Activated T-helper 2 cell treated with anti-CD3 and anti-CD28 coated beads, Interferon-gamma antibody, Interleukin-2, Interleukin-4, amounts not matched to agents 10 μg/mL and 5 μg/mL and 100 μg/mL, durations not matched to agents 14 hours and 24 hours and 36 hours (primary cell): ENCODE results near the gene TJP3. TPM values are rescaled to one million over a fixed set of nuclear protein-coding genes. Genes with fewer than 3 reads are reported as not detected.

ENCODE experiments used
- DNase-seq: peaks from one replicate; pipeline ENCODE4 v3.0.0; 2021; ENCODE audit warnings: low spot score
- H3K27ac Mint-ChIP-seq: one replicate; pipeline ENCODE4 v1.8.0; 2021; ENCODE audit warnings: mixed read lengths
- H3K27me3 Mint-ChIP-seq: one replicate; pipeline ENCODE4 v1.8.0; 2021; ENCODE audit warnings: low read depth, mixed read lengths
- H3K36me3 Mint-ChIP-seq: one replicate; pipeline ENCODE4 v1.8.0; 2021; ENCODE audit warnings: low read depth, mixed read lengths
- H3K4me1 Mint-ChIP-seq: one replicate; pipeline ENCODE4 v1.8.0; 2021; ENCODE audit warnings: low read depth, mixed read lengths
- H3K4me3 Mint-ChIP-seq: one replicate; pipeline ENCODE4 v1.8.0; 2021; ENCODE audit warnings: low read depth, mild to moderate bottlenecking, moderate library complexity, mixed read lengths
- H3K9me3 Mint-ChIP-seq: one replicate; pipeline ENCODE4 v1.8.0; 2021; ENCODE audit warnings: mixed read lengths
- intact Hi-C: fragments of 100-400 bp; cut with micrococcal nuclease; formaldehyde crosslinking; loops from one replicate; pipeline ENCODE4 v1.15.1; 2023
- total RNA-seq: library from RNA; stranded (reverse); gene quantifications from 2 replicates; pipeline ENCODE4 v1.2.3, GENCODE V29; 2022

Gene TJP3
- total RNA-seq, 1 donor from 2014 or later: 0.41 TPM

DNA sequence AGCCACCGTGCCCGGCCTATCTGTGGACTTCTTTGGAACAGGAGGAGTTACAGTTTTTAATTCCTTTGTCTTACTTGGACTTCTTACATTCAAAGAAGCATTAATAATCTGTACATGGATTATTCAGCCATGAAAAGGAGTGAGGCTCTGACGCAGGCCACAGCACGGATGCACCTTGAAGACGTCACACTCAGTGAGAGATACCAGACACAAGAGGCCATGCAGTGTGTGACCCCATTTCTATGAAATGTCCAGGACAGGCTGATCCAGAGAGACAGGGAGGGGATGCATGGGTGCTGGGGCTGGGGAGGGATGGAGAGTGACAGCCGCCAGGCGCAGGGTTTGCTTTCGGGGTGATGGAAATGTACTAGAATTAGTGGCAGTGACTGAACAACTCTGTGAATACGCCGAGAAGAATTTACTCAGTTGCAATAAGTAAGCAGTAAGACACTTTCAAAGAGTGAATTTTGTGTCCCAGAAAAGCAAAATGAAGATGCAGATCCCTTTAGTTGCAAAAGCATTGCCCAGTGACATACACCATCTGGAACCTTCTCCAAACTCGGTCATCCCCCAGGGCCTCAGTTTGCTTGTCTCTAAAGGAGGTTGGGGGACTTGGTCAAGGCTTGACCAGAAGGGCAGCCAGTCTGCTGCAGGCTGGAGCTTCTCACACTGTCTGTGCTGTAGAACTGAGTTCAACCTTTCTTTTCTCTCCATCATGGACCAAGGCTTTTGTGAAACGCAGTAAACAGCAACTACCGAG, 33.2 kb upstream of the TJP3 start:
- intact Hi-C loops: no loop called here
- Mint-ChIP-seq H3K27me3 (no peaks in the 10 kb centered on the region), H3K27ac (no peak overlapping the region), H3K4me3 (no peak overlapping the region), H3K36me3 (no peaks in the 10 kb centered on the region), H3K9me3 (no peaks in the 10 kb centered on the region), H3K4me1 (peaks cover 6% of the 10 kb centered on the region)
- no peak for DNase-seq

DNA sequence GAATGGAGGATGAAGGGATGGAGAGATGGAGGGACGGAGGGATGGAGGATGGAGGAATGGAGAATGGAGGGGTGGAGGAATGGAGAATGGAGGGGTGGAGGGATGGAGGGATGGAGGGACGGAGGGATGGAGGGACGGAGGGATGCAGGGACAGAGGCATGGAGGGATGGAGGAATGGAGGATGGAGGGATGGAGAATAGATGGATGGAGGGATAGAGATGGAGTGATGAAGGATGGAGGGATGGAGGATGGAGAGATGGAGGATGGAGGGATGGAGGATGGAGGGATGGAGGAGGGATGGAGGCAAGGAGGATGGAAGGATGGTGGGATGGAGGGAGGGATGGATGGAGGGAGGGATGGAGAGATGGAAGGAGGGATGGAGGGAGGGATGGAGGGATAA, 30.0 kb upstream of the TJP3 start:
- no peak for DNase-seq
- Mint-ChIP-seq H3K9me3 (no peaks in the 10 kb centered on the region), H3K27me3 (no peaks in the 10 kb centered on the region), H3K4me3 (no peak overlapping the region), H3K27ac (no peak overlapping the region), H3K36me3 (no peaks in the 10 kb centered on the region), H3K4me1 (no peaks in the 10 kb centered on the region)
- intact Hi-C loops: no loop called here

DNA sequence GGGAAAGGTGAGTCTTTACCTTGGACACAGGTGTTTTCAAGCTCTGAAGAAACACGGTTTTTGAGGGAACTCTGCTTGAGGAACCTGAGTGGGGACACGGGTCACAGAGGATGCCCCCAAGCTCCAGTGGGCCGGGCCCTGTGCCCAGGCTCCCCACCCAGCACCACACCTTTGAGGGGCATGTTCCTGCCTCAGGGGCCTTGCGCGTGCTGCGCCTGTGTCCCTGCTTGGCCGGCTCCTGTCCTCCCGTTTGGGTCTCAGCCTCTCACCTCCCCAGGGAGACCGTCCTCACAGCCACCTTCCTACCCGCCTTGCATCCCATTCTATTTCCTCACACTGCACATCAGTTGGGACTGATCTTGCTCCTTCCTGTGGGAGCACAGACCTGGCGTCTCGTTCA, 29.0 kb upstream of the TJP3 start:
- Mint-ChIP-seq H3K4me3 (no peak overlapping the region), H3K4me1 (no peaks in the 10 kb centered on the region), H3K9me3 (peaks cover 3% of the 10 kb centered on the region), H3K27me3 (no peaks in the 10 kb centered on the region), H3K36me3 (peaks cover 8% of the 10 kb centered on the region), H3K27ac (no peak overlapping the region)
- intact Hi-C loops: no loop called here
- DNase-seq: no peak

DNA sequence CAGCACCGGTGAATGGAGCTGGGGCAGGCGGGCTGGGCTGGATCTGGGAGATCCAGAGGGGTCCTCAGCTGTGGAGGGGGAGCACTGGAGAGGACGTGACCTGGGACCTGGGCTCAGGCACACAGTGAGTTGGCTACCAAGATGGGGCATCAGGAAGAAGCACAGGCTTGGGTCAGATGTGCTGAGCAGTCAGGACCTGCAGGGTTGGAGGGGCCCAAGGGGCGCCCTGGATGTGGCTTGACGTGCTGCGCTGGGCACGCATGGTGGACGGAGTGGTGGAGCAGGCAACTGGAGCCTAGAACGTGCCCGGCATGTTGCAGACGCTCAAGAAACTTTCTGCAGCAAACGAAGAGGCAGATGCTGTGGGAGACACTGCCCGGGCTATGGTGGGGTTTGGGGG, 28.6 kb upstream of the TJP3 start:
- H3K4me1 Mint-ChIP-seq: no peaks in the 10 kb centered on the region
- DNase-seq: no peak
- H3K27me3 Mint-ChIP-seq: no peaks in the 10 kb centered on the region
- peaks cover 11% of the 10 kb centered on the region for H3K36me3 Mint-ChIP-seq
- no peak overlapping the region for H3K4me3 Mint-ChIP-seq
- H3K9me3 Mint-ChIP-seq: peaks cover 5% of the 10 kb centered on the region
- H3K27ac Mint-ChIP-seq: no peak overlapping the region
- intact Hi-C loops: no loop called here

DNA sequence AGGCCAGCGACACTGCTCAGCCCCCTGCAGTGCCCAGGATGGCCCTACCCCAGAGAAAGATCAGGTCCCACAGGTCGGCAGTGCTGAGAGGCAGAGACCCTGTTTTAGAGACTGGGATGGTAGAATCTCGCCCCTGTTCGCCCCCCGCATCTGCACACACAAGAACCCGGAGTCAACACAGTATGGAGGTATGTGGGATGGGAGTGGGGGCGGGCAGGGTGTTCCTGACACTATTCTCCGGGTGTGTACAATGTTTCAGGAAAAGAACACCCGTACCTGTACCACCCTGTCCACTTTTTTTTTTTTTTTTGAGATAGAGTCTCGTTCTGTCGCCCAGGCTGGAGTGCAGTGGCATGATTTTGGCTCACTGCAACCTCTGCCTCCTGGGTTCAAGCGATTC, 27.2 kb upstream of the TJP3 start:
- Mint-ChIP-seq H3K4me3 (no peak overlapping the region), H3K9me3 (peaks cover 5% of the 10 kb centered on the region), H3K27ac (no peak overlapping the region), H3K27me3 (no peaks in the 10 kb centered on the region), H3K36me3 (peaks cover 16% of the 10 kb centered on the region), H3K4me1 (no peaks in the 10 kb centered on the region)
- DNase-seq: no peak
- intact Hi-C loops: no loop called here

DNA sequence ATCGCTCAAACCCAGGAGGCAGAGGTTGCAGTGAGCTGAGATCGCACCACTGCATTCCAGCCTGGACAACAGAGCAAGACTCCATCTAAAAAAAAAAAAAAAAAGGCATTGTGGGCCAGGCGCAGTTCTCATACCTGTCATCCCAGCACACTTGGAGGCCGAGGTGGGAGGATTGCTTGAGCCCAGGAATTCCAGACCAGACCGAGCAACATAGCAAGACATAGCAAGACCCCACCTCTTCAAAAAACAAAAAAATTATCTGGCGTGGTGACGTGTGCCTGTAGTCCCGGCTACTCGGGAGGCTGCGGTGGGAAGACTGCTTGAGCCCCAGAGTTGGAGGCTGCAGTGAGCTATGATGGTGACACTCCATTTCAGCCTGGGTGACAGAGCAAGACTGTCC, 25.9 kb upstream of the TJP3 start:
- Mint-ChIP-seq H3K36me3 (peaks cover 16% of the 10 kb centered on the region), H3K4me1 (peaks cover 2% of the 10 kb centered on the region), H3K4me3 (no peak overlapping the region), H3K27ac (no peak overlapping the region), H3K27me3 (no peaks in the 10 kb centered on the region), H3K9me3 (peaks cover 5% of the 10 kb centered on the region)
- no peak for DNase-seq
- intact Hi-C loops: no loop called here

DNA sequence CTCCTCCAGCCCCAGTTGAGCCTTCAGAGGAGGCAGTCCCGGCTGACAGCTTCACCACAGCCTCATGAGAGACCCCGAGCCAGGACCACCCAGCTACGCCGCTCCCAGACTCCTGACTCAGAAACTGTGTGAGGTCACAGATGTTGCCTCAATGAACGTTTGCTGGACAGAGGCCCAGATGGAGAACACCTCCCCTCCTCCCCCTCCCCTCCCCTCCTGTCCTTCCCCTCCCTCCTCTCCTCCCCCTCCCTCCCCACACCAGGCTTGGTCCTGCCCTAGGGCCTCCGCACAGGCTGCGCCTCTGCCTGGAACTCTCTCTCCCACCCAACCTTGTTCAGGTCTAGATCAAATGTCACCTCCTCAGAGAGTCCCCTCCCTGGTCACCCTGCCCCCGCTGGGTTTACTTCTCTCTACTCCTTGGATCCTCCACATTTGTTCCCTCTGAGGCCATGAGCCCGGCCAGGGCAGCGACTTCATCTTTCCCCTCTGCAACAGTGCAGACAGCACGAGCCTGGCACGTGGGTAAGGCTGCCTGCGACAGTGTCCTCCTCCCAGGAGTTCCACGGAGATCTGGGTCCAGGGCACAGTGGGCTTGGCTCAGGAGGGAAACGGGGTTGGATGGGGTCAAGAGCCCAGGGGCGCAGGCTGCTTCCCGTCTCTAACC, 25.3 kb upstream of the TJP3 start:
- H3K9me3 Mint-ChIP-seq: peaks cover 5% of the 10 kb centered on the region
- H3K27ac Mint-ChIP-seq: no peak overlapping the region
- H3K36me3 Mint-ChIP-seq: peaks cover 16% of the 10 kb centered on the region
- DNase-seq: no peak
- no peak overlapping the region for H3K4me3 Mint-ChIP-seq
- H3K27me3 Mint-ChIP-seq: no peaks in the 10 kb centered on the region
- intact Hi-C loops: no loop called here
- H3K4me1 Mint-ChIP-seq: peaks cover 4% of the 10 kb centered on the region

DNA sequence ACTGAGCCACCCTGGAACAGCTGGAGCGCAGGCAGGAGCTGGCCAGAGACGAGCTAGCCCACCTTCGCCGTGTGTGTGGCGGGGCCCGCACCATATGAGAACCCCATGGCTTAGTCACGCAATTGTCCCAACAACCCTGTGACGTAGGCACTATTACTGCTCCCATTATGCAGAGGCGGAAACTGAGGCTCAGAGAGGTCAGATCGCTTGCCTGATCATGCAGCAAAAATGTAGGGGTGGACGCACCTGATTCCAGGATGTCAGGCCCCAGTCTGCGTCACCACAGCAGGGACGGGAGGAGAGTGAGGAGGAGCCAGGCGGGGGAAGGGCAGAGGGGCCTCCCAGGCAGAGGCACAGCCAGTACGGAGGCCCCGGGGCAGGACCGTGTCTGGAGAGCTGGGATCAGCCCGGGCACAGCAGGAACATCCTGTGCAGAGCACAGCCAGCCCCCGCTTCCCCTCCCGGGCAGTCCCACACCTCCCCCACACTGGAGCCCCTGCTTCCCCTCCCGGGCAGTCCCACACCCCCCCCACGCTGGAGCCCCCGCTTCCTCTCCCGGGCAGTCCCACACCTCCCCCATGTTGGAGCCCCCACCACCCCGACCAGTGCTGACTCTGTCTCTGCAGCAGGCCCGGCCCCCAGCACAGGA, 24.7 kb upstream of the TJP3 start:
- Mint-ChIP-seq H3K4me3 (no peak overlapping the region), H3K27ac (no peak overlapping the region), H3K9me3 (peaks cover 5% of the 10 kb centered on the region), H3K27me3 (no peaks in the 10 kb centered on the region), H3K36me3 (peaks cover 16% of the 10 kb centered on the region), H3K4me1 (peaks cover 7% of the 10 kb centered on the region)
- no peak for DNase-seq
- intact Hi-C loops: no loop called here

DNA sequence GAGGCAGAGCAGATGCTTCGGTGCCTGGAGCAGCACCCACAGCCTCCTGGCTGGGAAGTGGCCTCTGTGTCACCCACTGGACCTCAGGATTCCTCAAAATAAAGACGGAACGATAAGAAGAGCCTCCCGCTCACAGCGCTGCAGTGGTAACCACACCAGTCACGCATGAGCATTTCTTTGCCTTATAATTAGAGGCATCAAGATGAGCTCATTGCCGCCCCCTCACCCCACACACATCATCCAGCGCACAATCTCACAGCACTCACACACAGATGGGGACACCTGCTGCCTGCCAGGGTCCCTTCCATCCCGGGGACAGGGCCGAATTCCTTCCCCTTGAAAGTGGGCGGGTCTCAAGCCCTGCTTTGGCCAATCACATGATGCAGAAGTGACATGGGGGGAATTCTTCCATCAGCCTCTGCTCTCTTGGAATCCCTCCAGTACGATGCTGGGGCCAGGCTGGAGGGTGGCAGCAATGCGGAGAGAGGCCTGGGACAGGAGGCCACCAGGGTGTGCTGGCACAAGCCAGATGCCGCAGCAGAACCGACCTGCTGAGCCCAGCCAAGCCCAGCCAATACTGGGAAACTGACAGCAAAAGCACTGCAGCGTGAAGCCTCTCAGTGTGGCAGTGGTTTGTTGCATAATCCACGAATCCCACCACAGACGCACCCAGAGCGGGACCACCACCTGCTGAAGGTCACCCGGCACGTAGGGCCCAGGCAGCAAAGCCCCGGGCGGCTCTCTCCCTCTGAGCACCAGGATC, 23.9 kb upstream of the TJP3 start:
- Mint-ChIP-seq H3K4me1 (peaks cover 7% of the 10 kb centered on the region), H3K9me3 (peaks cover 5% of the 10 kb centered on the region), H3K27ac (no peak overlapping the region), H3K27me3 (no peaks in the 10 kb centered on the region), H3K4me3 (no peak overlapping the region), H3K36me3 (peaks cover 16% of the 10 kb centered on the region)
- no peak for DNase-seq
- intact Hi-C loops: no loop called here

DNA sequence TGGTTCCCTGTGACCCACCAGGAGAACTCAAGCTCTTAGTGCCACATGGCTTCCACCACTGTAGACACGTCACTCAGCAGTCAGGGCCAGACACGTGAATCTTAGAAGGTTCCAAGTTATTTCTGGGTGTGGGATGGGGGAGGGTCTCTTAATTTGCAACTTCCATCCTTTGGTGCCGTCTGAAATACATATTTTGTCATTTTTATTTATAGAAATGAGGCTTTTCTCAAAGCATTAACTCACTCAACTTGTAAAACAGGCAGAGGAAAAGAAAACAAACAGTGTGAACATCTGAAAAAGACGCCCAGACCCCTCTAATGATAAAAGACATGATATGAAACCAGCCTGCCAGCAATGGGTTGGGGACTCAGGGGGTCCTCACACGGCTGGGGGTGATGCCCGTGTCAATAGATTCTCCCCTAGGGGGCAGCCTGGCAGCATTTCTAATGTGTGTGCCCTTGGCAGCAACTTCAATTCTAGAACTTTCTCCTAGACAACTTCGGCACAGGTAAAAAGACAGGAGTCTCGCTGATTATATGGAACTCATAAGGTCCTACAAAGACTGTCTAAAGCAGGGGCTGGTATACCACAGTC, 23.3 kb upstream of the TJP3 start:
- no peak for DNase-seq
- Mint-ChIP-seq H3K9me3 (peaks cover 7% of the 10 kb centered on the region), H3K4me1 (peaks cover 11% of the 10 kb centered on the region)

DNA sequence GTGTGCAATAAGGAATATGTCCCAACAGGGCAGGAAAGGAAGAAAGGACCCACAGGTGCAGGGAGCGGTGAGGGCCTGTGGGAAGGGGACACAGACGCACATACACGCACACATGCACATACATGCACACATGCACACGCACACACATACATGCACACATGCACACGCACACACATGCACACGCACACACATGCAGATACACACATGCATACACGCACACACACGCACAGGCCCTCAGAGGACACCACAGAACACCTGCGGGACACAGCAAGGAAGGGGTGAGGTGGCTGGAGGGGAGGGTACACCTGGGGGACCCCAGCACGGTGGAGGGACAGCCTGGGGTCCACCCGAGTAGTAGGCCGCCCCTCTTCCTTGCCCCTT, 20.8 kb upstream of the TJP3 start:
- no peaks in the 10 kb centered on the region for H3K27me3 Mint-ChIP-seq
- peaks cover 34% of the 10 kb centered on the region for H3K36me3 Mint-ChIP-seq
- no peak overlapping the region for H3K27ac Mint-ChIP-seq
- H3K9me3 Mint-ChIP-seq: peaks cover 16% of the 10 kb centered on the region
- DNase-seq: no peak
- intact Hi-C loops: no loop called here
- H3K4me1 Mint-ChIP-seq: peaks cover 26% of the 10 kb centered on the region
- peak overlapping the region; percentile 67 for H3K4me3 Mint-ChIP-seq

More for the DNA sequence above, 23.3 kb upstream of the TJP3 start:
- peaks cover 21% of the 10 kb centered on the region for H3K36me3 Mint-ChIP-seq
- no peaks in the 10 kb centered on the region for H3K27me3 Mint-ChIP-seq
- no peak overlapping the region for H3K27ac Mint-ChIP-seq
- intact Hi-C loops: no loop called here
- no peak overlapping the region for H3K4me3 Mint-ChIP-seq

DNA sequence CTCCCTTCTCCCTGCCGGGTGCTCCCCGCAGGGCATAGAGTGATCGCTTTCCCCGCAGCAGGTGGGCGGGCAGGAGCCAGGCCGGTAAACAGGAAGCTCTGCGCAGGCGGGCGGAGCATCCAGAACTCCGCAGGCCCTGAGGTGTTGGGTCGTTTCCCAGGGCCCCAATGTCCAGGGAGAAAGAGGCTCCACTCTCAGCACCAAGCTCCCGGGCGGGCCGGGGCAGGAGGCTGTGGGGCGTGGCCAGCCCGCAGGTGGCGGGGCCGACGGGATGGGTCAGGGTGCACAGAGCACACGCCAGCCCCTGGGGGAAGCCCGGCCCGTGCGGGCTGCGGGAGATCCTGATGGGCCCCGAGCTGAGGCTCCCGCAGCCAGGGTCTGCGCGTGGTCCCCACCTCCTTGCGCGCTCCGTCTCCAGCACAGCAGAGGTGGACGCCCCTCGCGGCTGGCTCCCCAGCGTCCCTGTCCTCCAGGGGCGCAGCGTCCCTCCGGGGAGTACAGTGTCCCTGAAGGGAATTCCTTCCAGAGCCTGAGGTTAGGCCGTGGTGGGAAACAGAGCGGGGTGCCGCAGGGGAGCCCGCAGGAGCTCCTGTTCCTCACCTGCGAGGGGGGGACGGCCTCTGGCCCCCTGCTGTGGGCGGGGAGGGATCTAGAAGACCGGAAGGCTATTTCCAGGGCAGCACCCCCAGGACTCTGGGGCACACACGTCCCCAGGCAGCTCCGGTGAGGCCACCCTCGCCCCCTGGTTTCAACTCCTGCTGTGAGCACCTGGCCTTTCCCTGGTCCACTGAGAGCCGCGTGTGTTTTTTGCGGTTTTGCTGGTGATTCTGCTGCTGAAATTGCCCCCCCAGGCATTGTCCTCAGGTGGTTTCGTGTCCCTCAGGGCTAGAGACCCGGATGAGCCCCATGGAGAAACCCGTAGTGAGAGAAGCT, 20.1 kb upstream of the TJP3 start:
- intact Hi-C loops: no loop called here
- Mint-ChIP-seq H3K4me3 (peak overlapping the region; percentile 56), H3K9me3 (peaks cover 16% of the 10 kb centered on the region), H3K4me1 (peaks cover 28% of the 10 kb centered on the region), H3K36me3 (peaks cover 34% of the 10 kb centered on the region), H3K27me3 (no peaks in the 10 kb centered on the region), H3K27ac (no peak overlapping the region)
- no peak for DNase-seq
